RKO (cell line): ENCODE measurements around the gene C1orf50.
A peak's percentile ranks its signal among the peaks of the same experiment; 100 is the strongest.

Experiments
- DNase-seq: peaks from one replicate; pipeline ENCODE4 v3.0.0-alpha.2; 2016; ENCODE audit warnings: low spot score

C1orf50 gene

DNA sequence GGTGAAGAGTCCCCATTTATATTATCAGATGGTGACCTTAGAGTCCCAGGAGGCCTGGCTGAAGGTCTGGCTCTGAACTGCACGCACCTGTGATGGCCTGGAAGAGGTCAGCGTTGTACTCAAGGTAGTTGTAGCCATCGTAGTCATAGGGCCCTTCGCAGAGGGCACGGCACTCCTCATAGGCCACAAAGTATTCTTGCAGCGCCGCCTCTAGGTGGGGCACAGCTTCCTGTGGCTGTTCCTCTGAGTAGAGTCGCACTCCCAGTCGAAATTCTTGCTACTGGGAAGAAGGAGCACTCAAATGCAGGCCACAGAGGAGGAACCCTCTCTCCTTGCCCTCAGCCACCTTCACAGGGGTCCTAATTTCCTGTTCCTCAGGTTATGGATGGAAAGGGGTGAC, 7.9 kb upstream of the C1orf50 start:
- DNase-seq = no peak

DNA sequence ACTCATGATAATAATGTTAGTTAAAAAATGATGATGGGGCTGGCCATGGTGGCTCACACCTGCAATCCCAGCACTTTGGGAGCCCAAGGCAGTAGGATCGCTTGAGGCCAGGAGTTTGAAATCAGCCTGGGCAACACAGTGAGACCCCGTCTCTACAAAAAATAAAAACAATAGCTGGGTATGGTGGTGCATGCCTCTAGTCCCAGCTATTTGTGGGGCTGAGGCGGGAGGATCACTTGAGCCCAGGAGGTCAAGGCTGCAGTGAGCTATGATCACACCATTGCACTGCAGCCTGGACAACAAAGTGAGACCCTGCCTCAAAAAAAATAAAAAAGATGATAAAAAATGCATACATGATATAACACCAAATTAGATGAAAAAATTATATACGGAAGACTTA, 5.5 kb upstream of the C1orf50 start:
- no peak for DNase-seq

DNA sequence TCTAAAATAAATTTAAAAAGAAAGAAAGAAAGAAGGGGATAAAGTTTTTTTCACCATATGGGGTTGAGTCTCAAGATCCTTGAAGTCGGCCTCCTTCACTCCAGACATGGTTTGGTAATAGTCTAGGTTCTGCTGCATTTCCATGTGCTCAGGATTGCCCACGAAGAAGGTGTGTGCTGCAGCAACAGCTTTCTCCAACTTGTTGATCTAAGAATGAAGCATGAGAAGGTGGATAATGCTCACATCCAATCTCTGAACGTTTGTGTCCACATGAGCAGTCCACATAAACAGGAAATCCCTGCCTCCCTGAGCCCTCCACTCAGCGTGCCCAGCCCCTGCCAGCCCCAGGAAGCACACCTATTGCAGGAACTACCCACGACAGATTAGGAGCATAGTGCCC, 4.8 kb upstream of the C1orf50 start:
- no peak for DNase-seq

DNA sequence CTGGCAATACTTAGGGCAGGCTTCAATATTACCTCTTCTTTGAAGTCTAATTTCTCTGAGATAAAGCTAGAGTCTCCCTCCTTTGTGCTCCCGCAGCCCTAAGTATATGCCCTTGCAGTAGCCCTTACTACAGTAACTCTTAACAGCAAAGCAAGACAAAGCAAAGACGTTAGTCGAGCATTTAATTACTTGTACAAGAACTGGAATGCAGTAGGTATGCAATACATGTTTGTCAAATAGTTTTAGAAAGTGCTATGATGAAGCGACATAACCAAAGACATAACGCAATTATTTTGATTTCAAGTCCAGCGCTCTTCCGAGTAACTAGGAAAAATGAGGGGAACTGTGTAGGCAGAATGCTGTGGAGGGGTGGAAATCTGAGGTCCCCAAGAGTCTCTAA, 1.8 kb upstream of the C1orf50 start:
- peak; percentile 13 for DNase-seq

DNA sequence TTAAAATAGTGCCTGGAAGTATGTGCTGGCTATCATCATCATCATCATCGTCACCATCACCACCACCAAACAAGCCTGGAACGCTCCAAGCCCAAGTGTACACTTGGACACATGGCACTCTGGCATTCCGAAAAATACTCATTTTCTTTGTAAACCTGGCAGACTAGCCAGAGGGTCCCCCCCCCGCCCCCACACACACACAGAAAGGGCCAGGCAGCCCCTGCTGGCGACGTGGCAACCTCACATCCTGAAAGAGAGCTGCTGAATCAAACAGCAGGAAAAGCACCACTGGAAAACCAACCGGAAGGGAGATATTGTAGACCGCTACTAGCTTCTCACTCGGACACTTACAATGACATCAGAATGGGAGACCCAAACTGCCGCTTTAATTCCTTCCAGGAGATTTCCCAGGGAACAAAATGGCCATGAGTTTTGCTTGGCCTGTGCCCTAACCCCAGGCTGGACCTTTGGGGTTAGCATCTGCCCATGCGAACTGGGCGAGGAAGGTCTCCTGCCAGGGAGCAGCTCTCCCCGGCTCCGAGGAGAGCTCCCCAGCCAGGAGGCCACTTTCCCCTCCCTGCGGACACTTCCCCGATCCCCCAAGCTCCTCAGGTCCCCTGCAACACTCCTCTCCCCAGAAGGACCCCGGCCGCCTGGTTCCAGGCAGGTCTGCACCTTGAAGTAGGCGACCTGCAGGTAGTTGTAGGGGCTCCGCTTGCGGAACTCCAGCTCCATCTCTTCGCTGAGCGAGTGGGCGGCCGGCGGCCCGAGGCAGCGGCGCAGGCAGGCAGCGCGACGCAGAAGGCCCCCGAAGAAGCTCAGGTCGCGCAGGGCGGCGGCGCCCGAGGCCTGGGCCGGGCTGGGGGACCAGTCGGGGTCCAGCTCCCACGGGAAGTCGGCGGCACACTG, 963 bp upstream of the C1orf50 start:
- DNase-seq = peak; percentile 91

DNA sequence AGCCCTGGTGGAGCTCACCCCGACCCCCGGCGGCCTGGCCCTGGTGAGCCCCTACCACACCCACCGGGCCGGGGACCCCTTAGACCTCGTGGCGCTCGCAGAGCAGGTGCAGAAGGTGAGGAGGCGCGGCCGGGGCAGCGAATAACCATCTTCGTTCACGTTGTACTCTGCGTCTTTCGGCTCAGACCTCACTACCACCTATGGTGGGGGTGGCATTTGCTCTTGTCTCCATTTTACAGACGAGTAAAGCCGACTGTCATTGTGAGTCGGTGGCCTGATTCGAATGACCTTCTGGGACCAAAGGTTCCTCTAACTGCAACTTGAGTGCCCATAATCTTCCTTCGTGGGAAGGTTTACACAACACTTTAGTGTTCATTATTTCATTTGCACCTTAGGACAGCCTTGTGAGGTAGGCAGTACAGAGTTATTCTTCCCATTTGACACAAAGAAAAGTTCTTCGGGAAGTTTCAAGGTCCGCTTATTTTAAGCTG, 506 bp downstream of the C1orf50 start:
- DNase-seq = peak; percentile 47

DNA sequence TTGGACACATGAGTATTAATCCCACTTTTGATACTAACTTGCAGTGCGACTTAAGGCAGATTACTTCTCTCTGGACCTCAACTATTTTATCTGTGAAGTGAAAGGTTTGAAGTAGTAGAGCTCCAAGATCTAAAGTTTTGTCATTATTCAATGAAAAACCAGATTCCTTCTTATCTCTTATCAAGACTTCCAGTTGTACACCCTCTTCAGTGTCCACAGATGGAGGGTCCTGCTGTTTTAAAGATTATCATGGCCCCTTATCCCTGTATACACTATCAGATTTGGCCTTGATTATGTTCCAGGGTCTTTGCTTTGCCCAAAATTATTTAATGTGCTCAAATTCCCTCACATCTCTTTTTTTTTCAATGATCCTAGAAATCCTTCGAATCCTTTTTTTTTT, 1.1 kb downstream of the C1orf50 start:
- DNase-seq = no peak

DNA sequence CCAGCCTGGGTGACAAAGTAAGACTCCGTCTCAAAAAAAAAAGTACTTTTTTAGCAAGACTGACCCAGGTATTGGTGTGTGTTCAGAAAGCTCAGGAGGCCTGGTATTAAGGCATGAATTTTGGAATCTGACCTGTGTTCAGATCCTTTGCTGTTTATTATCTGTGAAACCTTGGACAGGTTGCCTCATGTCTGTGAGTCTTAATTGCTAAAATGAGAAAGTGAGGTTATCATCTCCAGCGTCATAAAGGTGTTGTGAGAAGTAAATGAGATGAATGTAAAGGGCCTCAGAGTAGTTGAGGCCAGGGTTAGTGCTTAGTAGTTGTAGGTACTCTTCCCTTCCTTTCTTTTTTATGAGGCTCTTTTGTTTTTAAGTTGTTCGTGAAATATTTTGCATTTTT, 2.8 kb downstream of the C1orf50 start:
- DNase-seq = no peak

DNA sequence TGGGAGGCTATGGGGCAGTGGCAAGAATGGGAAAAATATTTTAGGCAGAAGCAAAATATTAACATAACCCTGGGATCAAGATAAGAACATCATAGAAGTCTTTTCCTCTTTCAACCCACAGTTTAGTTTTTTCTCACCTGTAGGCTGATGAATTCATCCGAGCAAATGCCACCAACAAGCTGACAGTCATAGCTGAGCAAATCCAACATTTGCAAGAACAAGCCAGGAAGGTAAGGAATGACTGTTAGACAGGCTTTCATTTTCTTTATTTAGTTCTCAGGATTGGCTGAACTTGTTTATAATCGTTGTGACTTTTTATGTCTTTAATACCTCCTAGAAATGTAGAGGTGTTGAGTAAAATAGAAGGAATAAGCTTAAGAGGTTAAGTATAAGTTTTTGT, 6.4 kb downstream of the C1orf50 start:
- DNase-seq = no peak

DNA sequence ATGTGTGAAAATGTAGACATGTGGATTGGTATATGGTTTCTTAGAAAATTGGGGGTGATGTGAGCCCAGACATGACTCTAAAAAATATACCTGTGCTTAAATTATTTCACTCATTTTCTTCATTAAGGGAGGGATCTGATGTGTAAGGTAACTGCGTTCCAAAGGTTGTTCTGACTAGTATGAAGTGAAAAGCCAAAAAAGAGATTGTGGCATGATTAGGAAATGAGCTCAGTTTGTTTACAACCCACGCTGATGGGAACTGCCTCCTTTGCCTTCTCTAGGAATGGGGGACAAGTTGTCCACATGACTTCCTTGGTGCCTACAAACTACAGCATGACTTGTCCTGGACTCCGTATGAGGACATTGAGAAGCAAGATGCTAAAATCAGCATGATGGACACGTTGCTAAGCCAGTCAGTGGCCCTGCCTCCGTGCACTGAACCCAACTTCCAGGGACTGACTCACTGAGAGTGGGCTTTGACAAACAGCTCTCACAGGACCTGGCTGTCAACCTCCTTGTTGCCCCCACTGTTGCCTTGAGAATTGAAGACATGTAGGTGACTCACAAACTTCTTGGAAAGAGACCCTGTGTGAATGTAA, 8.0 kb downstream of the C1orf50 start:
- DNase-seq = no peak

DNA sequence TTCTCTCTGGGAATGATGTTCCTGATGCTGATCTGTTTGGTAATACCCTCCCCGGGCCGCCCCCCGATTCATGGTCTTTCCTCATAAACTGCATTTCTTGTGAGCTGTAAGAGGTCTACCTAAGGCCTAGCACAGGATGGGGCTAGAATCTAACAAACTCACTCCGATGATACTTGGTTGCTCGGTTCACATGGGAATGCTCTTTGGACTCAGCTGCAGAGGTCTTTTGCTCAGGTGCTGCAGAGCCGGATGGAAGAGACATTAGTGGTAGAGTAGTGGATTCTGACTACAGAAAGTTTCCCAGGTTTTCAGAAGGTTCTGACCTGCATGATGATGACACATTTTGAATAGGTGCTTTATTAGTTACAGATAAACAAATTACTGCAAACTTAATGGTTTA, 9.5 kb downstream of the C1orf50 start:
- no peak for DNase-seq

DNA sequence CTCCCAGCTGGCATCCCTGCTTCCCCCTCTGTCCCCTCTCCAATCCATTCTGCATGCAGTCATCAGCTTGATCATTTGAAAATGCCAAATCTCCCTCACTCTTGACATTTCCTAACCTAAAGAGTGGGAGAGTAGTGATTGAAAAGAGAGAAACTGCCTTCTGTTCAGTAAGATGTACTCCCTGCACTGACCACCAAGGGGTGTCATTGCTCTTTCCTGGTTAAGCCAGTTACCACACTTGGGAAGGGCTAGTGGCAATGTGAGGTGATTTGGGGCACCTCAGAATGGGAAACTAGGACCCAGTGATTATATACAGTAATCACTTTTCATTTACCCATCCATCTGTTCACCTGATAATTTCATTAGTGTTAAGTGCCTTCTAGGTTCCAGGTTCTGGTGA, 10.8 kb downstream of the C1orf50 start:
- peak; percentile 57 for DNase-seq

DNA sequence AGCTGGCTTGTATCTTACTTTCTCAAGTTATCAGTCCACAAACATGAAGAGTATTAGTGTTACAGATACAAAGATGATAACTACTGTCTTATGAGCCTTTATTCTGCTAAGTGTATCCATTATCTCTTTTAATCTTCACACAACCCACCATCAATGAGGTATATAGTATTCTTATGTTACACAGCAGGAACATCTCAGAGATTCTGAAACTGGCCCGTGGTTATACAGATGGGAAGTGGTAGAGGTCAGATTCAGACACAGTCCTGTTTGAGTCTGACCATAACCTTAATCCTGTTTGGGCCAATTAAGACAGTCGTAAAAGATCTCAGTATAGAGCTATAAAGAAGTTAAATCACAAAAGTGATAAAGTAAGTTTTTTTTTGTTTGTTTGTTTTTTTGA, 12.7 kb downstream of the C1orf50 start:
- DNase-seq = no peak

DNA sequence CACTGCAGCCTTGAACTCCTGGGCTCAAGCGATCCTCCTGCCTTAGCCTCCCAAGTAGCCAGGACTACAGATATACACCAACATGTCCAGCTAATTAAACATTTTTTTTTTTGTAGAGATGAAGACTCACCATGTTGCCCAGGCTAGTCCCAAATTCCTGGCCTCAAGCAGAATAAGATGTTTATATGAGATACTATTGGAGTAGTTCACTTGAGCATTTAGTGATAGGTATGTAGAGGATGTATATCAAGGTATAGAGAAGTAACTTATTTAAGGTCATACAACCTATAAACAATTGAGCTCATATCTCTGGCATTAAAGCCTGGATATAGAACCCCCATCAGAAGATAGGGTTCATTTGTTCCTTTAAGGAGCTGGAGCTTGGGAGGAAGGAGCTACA, 13.1 kb downstream of the C1orf50 start:
- DNase-seq = no peak

DNA sequence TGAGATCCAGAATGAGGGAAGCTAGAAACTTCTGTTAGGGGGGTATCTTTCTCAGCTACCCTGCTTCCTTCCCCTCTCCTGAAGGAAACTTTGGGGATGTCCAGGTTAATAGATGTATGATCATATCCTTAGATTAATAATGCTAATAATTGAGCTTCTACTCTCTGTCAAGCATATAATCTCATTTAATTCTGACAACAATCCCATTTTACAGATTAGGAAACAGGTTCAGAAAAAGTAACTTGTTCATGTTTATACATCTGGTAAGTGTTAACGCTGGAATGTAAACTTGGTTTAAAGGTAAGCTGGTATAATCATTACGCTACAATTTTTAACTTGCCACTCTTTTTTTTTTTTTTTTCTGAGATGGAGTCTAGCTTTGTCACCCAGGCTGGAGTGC, 16.0 kb downstream of the C1orf50 start:
- DNase-seq = no peak

DNA sequence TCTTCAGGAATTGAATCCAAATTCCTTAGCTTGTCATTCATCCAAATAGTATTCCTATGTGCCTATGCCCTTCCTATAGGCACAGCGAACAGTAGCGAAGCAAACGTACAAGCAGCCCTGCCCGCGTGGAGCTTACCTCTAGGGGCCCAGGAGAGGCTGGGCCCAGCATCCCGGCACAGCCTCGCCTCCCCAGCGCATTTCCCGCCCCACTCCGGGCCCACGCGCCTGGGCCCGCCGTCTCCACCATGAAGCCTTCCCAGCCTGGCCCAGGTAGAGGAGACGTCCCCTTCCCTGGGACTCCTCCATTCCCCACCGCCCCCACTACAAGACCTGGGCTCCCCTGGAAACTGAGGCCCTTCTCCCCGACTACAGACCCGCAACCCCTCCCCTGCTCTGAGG, 17.5 kb downstream of the C1orf50 start:
- no peak for DNase-seq

DNA sequence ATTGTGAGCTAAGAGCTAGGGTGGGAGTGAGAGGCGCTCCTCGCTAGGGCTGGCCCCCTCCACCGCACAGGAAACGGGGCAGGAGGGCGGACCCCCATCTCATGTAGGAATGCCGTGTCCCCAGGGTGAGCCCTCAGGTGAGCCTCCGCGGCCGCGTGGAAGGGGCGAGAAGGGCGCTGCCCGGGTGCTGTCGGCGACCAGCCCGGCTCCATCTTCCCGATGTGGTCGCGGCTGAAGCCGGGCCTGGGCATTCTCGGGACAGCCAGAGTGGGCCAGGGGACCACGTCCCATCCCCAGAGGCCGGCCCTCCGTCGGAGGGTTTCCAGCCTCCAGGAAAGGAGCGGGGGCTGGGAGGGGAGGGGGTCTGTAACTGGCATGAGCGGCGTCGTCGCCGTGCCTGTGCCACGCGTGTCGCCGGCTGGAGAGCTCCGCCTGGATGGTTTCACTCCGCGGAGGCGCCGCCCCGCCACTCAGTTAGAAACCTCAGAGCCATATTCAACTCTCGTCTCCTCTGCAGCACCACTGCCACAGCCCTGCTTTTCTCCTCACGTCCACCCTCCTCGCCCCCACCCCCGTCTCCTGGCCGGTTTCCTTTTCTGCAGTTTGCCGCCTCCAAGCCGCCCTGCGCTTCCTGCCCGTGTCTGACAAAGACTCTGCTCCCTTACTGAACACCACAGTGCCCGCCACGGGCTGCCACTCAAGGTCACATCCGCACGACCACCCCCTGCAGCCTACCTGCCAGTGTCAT, 18.1 kb downstream of the C1orf50 start, which contains the start of gene TMEM269:
TSS of gene TMEM269 (plus strand) at position 46 of the 748 bp plus-strand sequence. CDS start 4,903 bp downstream, outside the sequence.
- DNase-seq = no peak

DNA sequence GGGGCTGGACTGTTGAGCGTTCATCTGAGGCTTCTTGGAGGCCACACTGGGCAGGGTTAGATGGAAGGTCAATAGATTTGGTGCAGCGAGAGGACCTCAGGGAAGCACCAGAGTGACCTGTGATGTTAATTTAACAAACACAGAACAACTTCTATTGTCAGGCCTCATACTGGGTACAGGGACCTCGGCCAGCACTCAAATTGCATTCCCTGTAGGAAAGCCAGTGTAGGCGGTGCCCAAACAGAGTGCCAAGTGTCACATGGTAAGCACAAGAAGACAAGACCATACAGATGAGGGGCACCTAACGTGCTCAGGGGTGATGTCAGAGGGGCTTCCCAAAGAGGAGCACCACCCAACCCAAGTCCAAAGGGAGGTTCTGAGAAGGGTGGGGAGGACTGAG, 19.0 kb downstream of the C1orf50 start:
- DNase-seq = no peak

DNA sequence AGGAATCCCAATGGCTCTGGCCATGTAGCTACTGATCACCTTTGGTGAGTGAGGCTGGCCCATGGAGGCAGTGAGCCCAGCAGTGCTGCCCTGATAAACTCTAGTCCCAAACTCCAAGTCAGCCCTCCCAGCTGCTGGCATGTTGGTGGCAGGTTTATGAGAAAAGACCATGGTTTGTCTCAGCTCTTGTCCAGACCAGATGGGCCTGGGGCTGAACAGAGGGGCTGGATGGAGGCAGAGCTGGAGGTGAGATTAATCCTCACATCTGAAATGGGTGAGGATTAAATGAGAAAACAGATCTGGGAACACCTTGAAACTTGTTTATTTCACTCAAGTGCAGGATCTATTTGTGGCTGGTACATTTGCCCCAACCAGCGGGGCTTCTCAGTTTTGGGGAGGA, 21.0 kb downstream of the C1orf50 start:
- DNase-seq = no peak

DNA sequence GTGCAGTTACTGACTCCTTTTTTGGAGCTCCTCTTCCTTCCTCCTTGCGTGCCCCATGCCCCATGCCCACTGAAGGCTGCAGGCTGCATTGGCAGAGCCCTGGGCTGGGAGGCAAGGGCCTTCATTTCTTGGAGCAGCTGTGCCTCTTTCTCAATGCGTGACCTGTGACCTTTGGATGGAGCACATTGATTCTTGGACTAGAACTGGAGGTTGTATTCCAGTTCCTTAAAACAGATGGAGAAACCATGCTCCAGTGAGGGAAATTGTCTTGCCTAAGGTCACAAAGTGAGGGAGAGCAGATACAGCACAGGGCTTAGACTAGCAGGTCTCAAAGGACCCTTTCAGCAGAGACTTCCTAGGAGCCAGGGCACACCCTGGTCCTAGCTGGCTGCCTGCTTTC, 26.8 kb downstream of the C1orf50 start:
- no peak for DNase-seq

DNA sequence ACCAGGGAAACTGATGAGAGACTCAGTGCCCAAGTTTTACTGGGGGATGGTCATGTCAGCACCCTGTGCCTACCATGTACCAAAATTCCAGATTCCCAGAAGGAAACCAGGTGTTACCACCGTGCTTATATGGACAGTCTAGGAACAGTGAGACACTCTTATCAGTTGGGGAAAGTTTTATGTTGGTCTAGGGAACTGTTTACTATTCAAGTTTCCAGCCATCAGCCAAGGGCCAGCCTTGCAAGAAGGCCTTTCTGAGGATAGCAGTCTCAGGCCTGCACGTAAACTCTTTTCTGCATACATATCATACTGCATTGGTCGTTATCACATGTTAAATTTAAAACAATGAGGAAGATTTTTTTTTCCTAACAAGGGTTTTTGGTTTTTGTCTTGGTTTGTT, 30.4 kb downstream of the C1orf50 start:
- DNase-seq = no peak

DNA sequence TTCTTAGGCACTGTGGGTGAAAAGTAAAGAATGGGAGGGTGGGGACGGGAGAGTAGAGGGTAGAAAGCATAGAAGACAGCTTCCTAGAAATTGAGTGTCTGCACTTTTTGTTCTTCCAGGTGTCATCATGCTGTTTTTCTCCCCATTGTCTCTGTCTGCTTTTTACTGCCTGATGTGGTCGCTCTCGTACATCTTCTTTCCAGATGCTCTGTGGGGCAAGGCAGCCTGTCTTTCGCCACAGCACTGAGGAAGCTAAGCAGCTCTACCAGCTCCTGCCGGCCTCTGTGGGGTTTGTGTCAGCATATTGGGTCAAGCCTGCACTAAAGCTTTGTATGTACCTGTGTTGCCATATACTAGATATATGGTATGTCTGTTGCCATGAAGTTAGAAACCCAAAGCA, 30.9 kb downstream of the C1orf50 start:
- no peak for DNase-seq
